Prostate gland (tissue), 2 donors: ENCODE results near the gene ESCO1. TPM values are rescaled to one million over a fixed set of nuclear protein-coding genes. Genes with fewer than 3 reads are reported as not detected.

ENCODE experiments used
- DNase-seq: peaks from one replicate; pipeline ENCODE4 v3.0.0-alpha.2; 2019; ENCODE audit warnings: low spot score
- H3K27ac ChIP-seq, 2 donors: fragments of 200-600 bp; sonication (generic); 2 replicates each; pipeline ENCODE4 v1.5.1; 2017 to 2019
- H3K27me3 ChIP-seq: fragments of 200-600 bp; sonication (generic); replicated peaks from 2 replicates; pipeline ENCODE4 v1.5.1; 2019; ENCODE audit not compliant: insufficient read depth
- H3K36me3 ChIP-seq, 2 donors: fragments of 200-600 bp; sonication (generic); 1 replicate in 1 of 2; 2 replicates in 1 of 2; pipeline versions ENCODE4 v1.5.1 to v1.8.1; 2017 to 2019
- H3K4me1 ChIP-seq: fragments of 200-600 bp; sonication (generic); replicated peaks from 2 replicates; pipeline ENCODE4 v1.5.1; 2019
- H3K4me3 ChIP-seq, 2 donors: fragments of 200-600 bp; sonication (generic); 2 replicates each; pipeline ENCODE4 v1.5.1; 2017 to 2019
- H3K9me3 ChIP-seq: fragments of 200-600 bp; sonication (generic); 2 replicates; pipeline ENCODE4 v1.5.1; 2017
- CTCF ChIP-seq, 4 experiments: fragments of 200-600 bp in 2 of 4; fragments of 450-650 bp in 2 of 4; sonication (generic) in 2 of 4; IDR thresholded peaks; 1 replicate in 3 of 4; 2 replicates in 1 of 4; pipeline ENCODE4 v1.5.1; 2016 to 2019; ENCODE audit warnings: antibody characterized with exemption in 4 of 4, mild to moderate bottlenecking in 2 of 4, moderate library complexity in 2 of 4
- POLR2A ChIP-seq: fragments of 450-650 bp; IDR thresholded peaks from one replicate; pipeline ENCODE4 v1.6.1; 2016; ENCODE audit warnings: antibody characterized with exemption, mild to moderate bottlenecking
- POLR2AphosphoS5 ChIP-seq: sonication (generic); formaldehyde crosslinking; IDR thresholded peaks from one replicate; pipeline ENCODE4 v1.6.1; 2017; ENCODE audit warnings: antibody characterized with exemption
- WGBS: methylation state at CpG from one replicate; pipeline ENCODE4 v1.1.5; 2018; 5-methylcytosine and 5-hydroxymethylcytosine counted together
- intact Hi-C: fragments of 100-400 bp; cut with DNase I; formaldehyde crosslinking; loops from one replicate; pipeline ENCODE4 v1.14.2; 2022
- total RNA-seq, 2 donors: library from RNA; depleted of rRNA; stranded (reverse); fragments of >200 nt; gene quantifications; one replicate each; pipeline ENCODE4 v1.1.0, GENCODE V29; 2016

Gene ESCO1
- total RNA-seq, 2 donors from 2014 or later = 19.6 to 21.8 TPM

- Histone ChIP-seq H3K27me3 (no peaks in the 10 kb centered on the region), H3K36me3 (no peaks in the 10 kb centered on the region), H3K4me1 (no peaks in the 10 kb centered on the region), H3K27ac (no peak overlapping the region), H3K4me3 (no peak overlapping the region), H3K9me3 (no peaks in the 10 kb centered on the region)
- TF ChIP-seq POLR2AphosphoS5 (no peak), POLR2A (no peak), CTCF (IDR thresholded peaks at IDR 0.05) (no peak)
- 95% methylated on average over 15 of the region's 15 CpGs for WGBS
- intact Hi-C loops = no loop called here
- DNase-seq = no peak
Measured at GRCh38 chr18:21489919-21490495, 110.5 kb downstream of the ESCO1 start.

GRCh38 chr18:21489119-21489750, 111.3 kb downstream of the ESCO1 start:
- DNase-seq = peak; percentile 39
- Histone ChIP-seq H3K4me3 (no peak overlapping the region), H3K9me3 (no peaks in the 10 kb centered on the region), H3K4me1 (no peaks in the 10 kb centered on the region), H3K27me3 (no peaks in the 10 kb centered on the region), H3K36me3 (no peaks in the 10 kb centered on the region), H3K27ac (no peak overlapping the region)
- TF ChIP-seq CTCF (IDR thresholded peaks at IDR 0.05) (peak in 3 of 4 experiments; percentile 54 to 62 (median 58)), POLR2A (no peak)
- intact Hi-C loops = no loop called here
- 48% methylated on average over 6 of the region's 6 CpGs for WGBS

GRCh38 chr18:21486905-21487437, 113.5 kb downstream of the ESCO1 start:
- Histone ChIP-seq H3K4me3 (no peak overlapping the region), H3K27ac (no peak overlapping the region), H3K36me3 (no peaks in the 10 kb centered on the region), H3K4me1 (no peaks in the 10 kb centered on the region), H3K9me3 (no peaks in the 10 kb centered on the region), H3K27me3 (no peaks in the 10 kb centered on the region)
- no peak for DNase-seq
- WGBS = 83% methylated on average over 3 of the region's 3 CpGs
- intact Hi-C loops = no loop called here
- no peak for TF ChIP-seq CTCF (IDR thresholded peaks at IDR 0.05)
- TF ChIP-seq POLR2A = no peak
- no peak for TF ChIP-seq POLR2AphosphoS5

- H3K4me3 ChIP-seq = no peak overlapping the region
- no peak for DNase-seq
- intact Hi-C loops = no loop called here
- H3K27ac ChIP-seq = no peak overlapping the region
- no peaks in the 10 kb centered on the region for H3K36me3 ChIP-seq
- TF ChIP-seq POLR2AphosphoS5 (no peak), CTCF (IDR thresholded peaks at IDR 0.05) (no peak), POLR2A (no peak)
- H3K4me1 ChIP-seq = no peaks in the 10 kb centered on the region
- 70% methylated on average over 7 of the region's 7 CpGs for WGBS
- no peaks in the 10 kb centered on the region for H3K27me3 ChIP-seq
- H3K9me3 ChIP-seq = no peaks in the 10 kb centered on the region
Measured at GRCh38 chr18:21484851-21485636, 115.5 kb downstream of the ESCO1 start.
